H1 (cell line): Measurements from ENCODE around the gene CRTC2. TPM values are rescaled to one million over a fixed set of nuclear protein-coding genes. Genes with fewer than 3 reads are reported as not detected.
A peak's percentile ranks its signal among the peaks of the same experiment; 100 is the strongest.

Experiments used
- CTCF ChIA-PET: fragments of 300-600 bp; sonication (Branson Sonifier 250); formaldehyde crosslinking; loops from one replicate; lab custom pipeline; 2021; ENCODE audit not compliant: partially characterized antibody; lab: Charles Lee
- POLR2A ChIA-PET: fragments of 300-600 bp; sonication (Branson Sonifier 250); formaldehyde crosslinking; loops from one replicate; lab custom pipeline; 2021; ENCODE audit warnings: inconsistent platforms; ENCODE audit not compliant: partially characterized antibody; lab: Charles Lee
- DNase-seq, 2 experiments: peaks; one replicate each; pipeline versions ENCODE4 v3.0.0 to v3.0.0-alpha.2; 2010 to 2022; ENCODE audit warnings: low spot score in 2 of 2, low read depth in 1 of 2, mixed read lengths in 1 of 2
- FAIRE-seq: peaks from 2 replicates; lab custom pipeline; 2011; peaks lifted over from hg19 to GRCh38; lab: Jason Lieb, UNC
- H2AFZ ChIP-seq: 2 replicates; pipeline ENCODE4 v1.8.1; 2012; ENCODE audit warnings: low read length, inconsistent platforms
- H2AK5ac ChIP-seq: 2 replicates; pipeline ENCODE4 v1.6.1; 2013; ENCODE audit warnings: low read depth, low read length
- H2BK120ac ChIP-seq: replicated peaks from 2 replicates; pipeline ENCODE3; 2013; ENCODE audit warnings: low read depth, low read length, inconsistent platforms
- H2BK12ac ChIP-seq: 2 replicates; pipeline ENCODE4 v1.6.1; 2013; ENCODE audit warnings: low read depth, low read length
- H2BK15ac ChIP-seq: 2 replicates; pipeline ENCODE4 v1.6.1; 2013; ENCODE audit warnings: low read length
- H2BK20ac ChIP-seq: 2 replicates; pipeline ENCODE4 v1.6.1; 2013; ENCODE audit warnings: low read length
- H2BK5ac ChIP-seq: 2 replicates; pipeline ENCODE4 v1.6.1; 2013; ENCODE audit warnings: low read depth, low read length
- H3K14ac ChIP-seq: 2 replicates; pipeline ENCODE4 v1.6.1; 2013; ENCODE audit warnings: inconsistent platforms; ENCODE audit not compliant: insufficient read length
- H3K18ac ChIP-seq: 2 replicates; pipeline ENCODE4 v1.6.1; 2013; ENCODE audit warnings: low read length; ENCODE audit errors: extremely low read depth
- H3K23ac ChIP-seq: 2 replicates; pipeline ENCODE4 v1.6.1; 2013; ENCODE audit warnings: inconsistent platforms; ENCODE audit not compliant: insufficient read length
- H3K23me2 ChIP-seq: 2 replicates; pipeline ENCODE4 v1.6.1; 2013; ENCODE audit warnings: low read depth, low read length
- H3K27ac ChIP-seq: 2 replicates; pipeline ENCODE4 v1.6.1; 2011; ENCODE audit warnings: low read depth, low read length, inconsistent platforms
- H3K27me3 ChIP-seq, 4 experiments: replicated peaks in 1 of 4; 1 replicate in 1 of 4; 2 replicates in 3 of 4; pipeline versions ENCODE4 v1.6.1 to v1.8.1; 2011 to 2013; ENCODE audit warnings: low read length in 3 of 4, mild to moderate bottlenecking in 3 of 4, inconsistent platforms in 2 of 4, mixed read lengths in 2 of 4, moderate library complexity in 1 of 4; ENCODE audit not compliant: control insufficient read depth in 3 of 4, insufficient read depth in 3 of 4; ENCODE audit errors: extremely low read depth in 1 of 4
- H3K36me3 ChIP-seq, 4 experiments: 2 replicates each; pipeline versions ENCODE4 v1.6.1 to v1.8.1; 2011 to 2013; ENCODE audit warnings: mild to moderate bottlenecking in 4 of 4, low read length in 3 of 4, moderate library complexity in 2 of 4, control low read depth in 1 of 4, inconsistent platforms in 1 of 4; ENCODE audit not compliant: insufficient read depth in 4 of 4, control insufficient read depth in 2 of 4
- H3K4ac ChIP-seq: replicated peaks from 2 replicates; pipeline ENCODE3; 2013; ENCODE audit warnings: low read length, low read depth, mixed read lengths, inconsistent platforms; ENCODE audit not compliant: insufficient read length
- H3K4me1 ChIP-seq, 4 experiments: replicated peaks in 1 of 4; 1 replicate in 1 of 4; 2 replicates in 3 of 4; pipeline versions ENCODE4 v1.6.1 to v1.8.1; 2011 to 2013; ENCODE audit warnings: low read length in 3 of 4, inconsistent platforms in 2 of 4, mixed read lengths in 1 of 4; ENCODE audit not compliant: insufficient read depth in 4 of 4, control insufficient read depth in 3 of 4
- H3K4me2 ChIP-seq, 2 experiments: 2 replicates each; pipeline versions ENCODE4 v1.6.1 to v1.8.1; 2011 to 2013; ENCODE audit warnings: low read depth in 2 of 2, low read length in 2 of 2, control low read depth in 1 of 2, inconsistent platforms in 1 of 2, mild to moderate bottlenecking in 1 of 2; ENCODE audit not compliant: insufficient read depth in 1 of 2
- H3K4me3 ChIP-seq, 4 experiments: fragments of 200-600, 300-600 bp in 1 of 4; sonication (generic), shearing (Covaris generic), sonication (Bioruptor Twin) in 1 of 4; 2 replicates each; pipeline versions ENCODE4 v1.5.1 to v1.8.1; 2011 to 2016; ENCODE audit warnings: low read length in 4 of 4, low read depth in 3 of 4, control low read depth in 2 of 4, inconsistent platforms in 2 of 4, mild to moderate bottlenecking in 2 of 4, mixed read lengths in 1 of 4, moderate library complexity in 1 of 4; ENCODE audit not compliant: insufficient read depth in 2 of 4; ENCODE audit errors: extremely low read depth in 1 of 4
- H3K56ac ChIP-seq: replicated peaks from 2 replicates; pipeline ENCODE3; 2013; ENCODE audit warnings: low read depth, mild to moderate bottlenecking, mixed read lengths, low read length, inconsistent platforms; ENCODE audit not compliant: insufficient read length
- H3K79me1 ChIP-seq: 2 replicates; pipeline ENCODE4 v1.6.1; 2013; ENCODE audit warnings: low read depth, low read length, control low read depth
- H3K79me2 ChIP-seq, 2 experiments: 2 replicates each; pipeline versions ENCODE4 v1.6.1 to v1.8.1; 2012 to 2013; ENCODE audit warnings: low read length in 2 of 2, mild to moderate bottlenecking in 2 of 2, inconsistent platforms in 1 of 2; ENCODE audit not compliant: insufficient read depth in 2 of 2, control insufficient read depth in 1 of 2
- H3K9ac ChIP-seq, 4 experiments: replicated peaks in 1 of 4; 1 replicate in 1 of 4; 2 replicates in 3 of 4; pipeline versions ENCODE4 v1.6.1 to v1.8.1; 2011 to 2013; ENCODE audit warnings: low read depth in 3 of 4, low read length in 3 of 4, control low read depth in 2 of 4, mild to moderate bottlenecking in 2 of 4, moderate library complexity in 2 of 4, inconsistent platforms in 1 of 4; ENCODE audit errors: extremely low read depth in 1 of 4
- H3K9me3 ChIP-seq, 2 experiments: 2 replicates each; pipeline versions ENCODE4 v1.6.1 to v1.8.1; 2012 to 2013; ENCODE audit warnings: mild to moderate bottlenecking in 2 of 2, moderate library complexity in 2 of 2, control low read depth in 1 of 2, inconsistent platforms in 1 of 2, low read depth in 1 of 2, low read length in 1 of 2, mixed read lengths in 1 of 2; ENCODE audit not compliant: insufficient read depth in 2 of 2
- H4K20me1 ChIP-seq, 2 experiments: replicated peaks in 1 of 2; 2 replicates each; pipeline versions ENCODE3 to v1.8.1; 2011 to 2013; ENCODE audit warnings: inconsistent platforms in 2 of 2, low read length in 2 of 2, mild to moderate bottlenecking in 1 of 2; ENCODE audit not compliant: insufficient read depth in 2 of 2, control insufficient read depth in 1 of 2
- H4K5ac ChIP-seq: 2 replicates; pipeline ENCODE4 v1.6.1; 2013; ENCODE audit warnings: low read length, low read depth, mixed read lengths, inconsistent platforms; ENCODE audit not compliant: insufficient read length
- H4K8ac ChIP-seq: 2 replicates; pipeline ENCODE4 v1.8.0; 2013; ENCODE audit warnings: mild to moderate bottlenecking, moderate library complexity, low read length, inconsistent platforms; ENCODE audit not compliant: insufficient read depth; ENCODE audit errors: extremely low read depth
- H4K91ac ChIP-seq: replicated peaks from 2 replicates; pipeline ENCODE3; 2013; ENCODE audit warnings: low read length, mixed read lengths, inconsistent platforms; ENCODE audit not compliant: insufficient read length
- BACH1 ChIP-seq: IDR thresholded peaks from 2 replicates; pipeline ENCODE4 v1.6.1; 2012; ENCODE audit warnings: low read length, improper control_type of control experiment
- E2F6 ChIP-seq: IDR thresholded peaks from 2 replicates; pipeline ENCODE4 v1.6.1; 2012; ENCODE audit warnings: inconsistent platforms
- EP300 ChIP-seq, 2 experiments: IDR thresholded peaks; 1 replicate in 1 of 2; 2 replicates in 1 of 2; pipeline ENCODE4 v1.6.1; 2011 to 2012; ENCODE audit warnings: low read depth in 2 of 2, low read length in 2 of 2, mild to moderate bottlenecking in 2 of 2, borderline replicate concordance in 1 of 2, inconsistent platforms in 1 of 2, moderate library complexity in 1 of 2
- GABPA ChIP-seq: IDR thresholded peaks from 2 replicates; pipeline ENCODE4 v1.6.1; 2011; ENCODE audit warnings: mild to moderate bottlenecking, low read length, moderate library complexity, borderline replicate concordance; ENCODE audit not compliant: insufficient read depth
- PHF8 ChIP-seq: fragments of 200-600 bp; sonication (generic); conservative IDR thresholded peaks from 2 replicates; pipeline ENCODE4 v1.7.1; 2012; ENCODE audit warnings: low read depth, mild to moderate bottlenecking, inconsistent platforms, low read length, moderate library complexity
- POLR2A ChIP-seq, 2 experiments: IDR thresholded peaks; 1 replicate in 1 of 2; 2 replicates in 1 of 2; pipeline ENCODE4 v1.6.1; 2011; ENCODE audit warnings: low read depth in 2 of 2, low read length in 2 of 2, mild to moderate bottlenecking in 2 of 2; ENCODE audit errors: control extremely low read depth in 1 of 2
- POLR2AphosphoS5 ChIP-seq: IDR thresholded peaks from 2 replicates; pipeline ENCODE4 v1.6.1; 2011; ENCODE audit warnings: low read depth, low read length
- SIX5 ChIP-seq: IDR thresholded peaks from 2 replicates; pipeline ENCODE4 v1.6.1; 2011; ENCODE audit warnings: mild to moderate bottlenecking, low read depth, low read length
- SP4 ChIP-seq: IDR thresholded peaks from 2 replicates; pipeline ENCODE4 v1.6.1; 2012; ENCODE audit warnings: low read length, inconsistent platforms
- SUZ12 ChIP-seq: fragments of 200-600 bp; sonication (generic); IDR thresholded peaks from 2 replicates; pipeline ENCODE4 v1.6.1; 2012; ENCODE audit warnings: mild to moderate bottlenecking, inconsistent platforms, low read length, moderate library complexity, mixed read lengths
- USF2 ChIP-seq: IDR thresholded peaks from 2 replicates; pipeline ENCODE4 v1.6.1; 2011; ENCODE audit warnings: low read length, improper control_type of control experiment
- WGBS, 2 experiments: shearing (Covaris generic) in 1 of 2; methylation state at CpG; one replicate each; pipeline versions ENCODE4 v1.1.6 to v1.1.7; 2013 to 2015; ENCODE audit warnings: low lambda C conversion rate in 2 of 2, mixed read lengths in 2 of 2, inconsistent platforms in 1 of 2, low coverage in 1 of 2, missing lambda C conversion rate in 1 of 2; ENCODE audit not compliant: insufficient replicate concordance in 2 of 2, insufficient coverage in 1 of 2, insufficient read length in 1 of 2; ENCODE audit errors: extremely low coverage in 1 of 2, missing lambda C conversion rate in 1 of 2; 5-methylcytosine and 5-hydroxymethylcytosine counted together
- polyA plus RNA-seq, 7 experiments: library from polyadenylated mRNA; depleted of rRNA in 3 of 7; stranded (reverse) in 5 of 7; unstranded in 2 of 7; fragments of >200 nt in 5 of 7; fragments of 200-250 nt in 2 of 7; gene quantifications; 1 replicate in 5 of 7; 2 replicates in 1 of 7; 4 replicates in 1 of 7; pipeline versions ENCODE4 v1.2.1 to v1.2.3, GENCODE V29; 2011 to 2013; ENCODE audit warnings: missing spikeins in 2 of 7, mixed read lengths in 2 of 7
- total RNA-seq: library from RNA; stranded (reverse); fragmentation: NEBNext Ultra II Directional; extraction: Animal tissue kit (Norgen Biotek cat#: 25700); gene quantifications from 2 replicates; pipeline ENCODE4 v1.2.1, GENCODE V29; 2021

The CRTC2 gene
- total and polyA plus RNA-seq, 2 of the 8 experiments (the other 6 are each of a cell fraction or from before 2014, with no cell fraction given): 28.6 to 34.3 TPM

- CTCF ChIA-PET: interaction anchor here (0.5 to 1.5 kb wide), 3 partner anchors 15 to 185 kb away, joined by 3 read pairs; no protein-coding TSS in a partner anchor
- Histone ChIP-seq H3K9me3 (no peaks in the 10 kb centered on the region), H3K9ac (no peak overlapping the region), H2BK12ac (no peak overlapping the region), H4K20me1 (peaks cover 9 to 10% of the 10 kb centered on the region in 2 experiments), H3K4me1 (peaks cover 6 to 20% (median 12%) of the 10 kb centered on the region in 4 experiments), H2BK15ac (no peak overlapping the region), H3K14ac (no peak overlapping the region), H3K36me3 (peaks cover 11 to 26% (median 19%) of the 10 kb centered on the region in 4 experiments), H3K23ac (no peak overlapping the region), H3K4ac (no peak overlapping the region), H4K8ac (no peak overlapping the region), H2BK120ac (no peak overlapping the region), H2AK5ac (no peak overlapping the region), H3K27ac (0 out of 2 replicates have a peak overlapping the region, but pooled peaks have one; percentile 3), H3K23me2 (peaks cover 28% of the 10 kb centered on the region), H3K79me1 (peaks cover 24% of the 10 kb centered on the region), H4K91ac (no peak overlapping the region), H4K5ac (no peak overlapping the region), H2AFZ (no peak overlapping the region), H3K4me3 (no peak overlapping the region), H3K18ac (no peak overlapping the region), H2BK20ac (no peak overlapping the region), H2BK5ac (0 out of 2 replicates have a peak overlapping the region, but pooled peaks have one; percentile 29), H3K79me2 (peaks cover 36 to 61% of the 10 kb centered on the region in 2 experiments), H3K56ac (no peak overlapping the region), H3K27me3 (no peaks in the 10 kb centered on the region), H3K4me2 (peak overlapping the region in 1 of 2 experiments; percentile 89; a peak in 1 of 4 replicates)
- WGBS, 2 experiments: 82% methylated on average over 3 of the region's 3 CpGs; no CpG with 5 or more reads in 1 of the 2 experiments
- no peak for TF ChIP-seq USF2
- TF ChIP-seq SIX5: 0 out of 2 replicates have a peak, but pooled peaks have one; percentile 12
- TF ChIP-seq E2F6: no peak
- no peak for TF ChIP-seq BACH1
- no peak for TF ChIP-seq GABPA
- TF ChIP-seq SUZ12: no peak
- TF ChIP-seq PHF8: no peak
- TF ChIP-seq POLR2AphosphoS5: peak; percentile 56
- no peak for TF ChIP-seq POLR2A (IDR thresholded peaks at IDR 0.05; ENCODE audit: control extremely low read depth in 1 of 2, low read depth in 2 of 2, low read length in 2 of 2)
- TF ChIP-seq EP300 (IDR thresholded peaks at IDR 0.05; ENCODE audit: borderline replicate concordance in 1 of 2, low read depth in 2 of 2, low read length in 2 of 2): no peak
- TF ChIP-seq SP4: no peak
- POLR2A ChIA-PET: interaction anchor here (1.0 to 15.7 kb wide), 6 partner anchors 13 to 325 kb away, joined by 6 to 454 read pairs (median 42); partner anchors contain the start of genes CHTOP, CREB3L4, DENND4B and JTB
- FAIRE-seq: no peak
- DNase-seq: no peak
These were observed 1.0 kb upstream of the CRTC2 start for GRCh38 chr1:153959454-153959853.
